A673 (cell line): ENCODE measurements around the gene ZNF599. TPM values are rescaled to one million over a fixed set of nuclear protein-coding genes. Genes with fewer than 3 reads are reported as not detected.

Experiments
- BruUV-seq: library from RNA; stranded (reverse); fragments of 400-500 nt; replicated peaks from 2 replicates; lab custom pipeline; 2021; lab: Mats Ljungman, UMichigan
- CTCF ChIA-PET: fragments of 300-600 bp; sonication (Branson Sonifier 250); formaldehyde crosslinking; loops from one replicate; lab custom pipeline; 2022; ENCODE audit warnings: antibody characterized with exemption; lab: Charles Lee
- POLR2A ChIA-PET: fragments of 300-600 bp; sonication (Branson Sonifier 250); formaldehyde crosslinking; loops from one replicate; lab custom pipeline; 2022; ENCODE audit warnings: antibody characterized with exemption; ENCODE audit not compliant: low non-redundant PET; lab: Charles Lee
- DNase-seq: peaks from one replicate; pipeline ENCODE4 v3.0.0-alpha.2; 2015; ENCODE audit warnings: low spot score
- H3K27ac ChIP-seq: fragments of 200-600 bp; sonication (generic); 2 replicates; pipeline ENCODE4 v1.5.1; 2016; ENCODE audit warnings: mixed run types, low read depth, mild to moderate bottlenecking, mixed read lengths, antibody characterized with exemption, low read length; ENCODE audit not compliant: poor library complexity, severe bottlenecking
- H3K27me3 ChIP-seq: fragments of 200-600 bp; sonication (generic); replicated peaks from 2 replicates; pipeline ENCODE4 v1.6.1; 2017; ENCODE audit warnings: mixed run types, low read depth, mild to moderate bottlenecking, mixed read lengths, antibody characterized with exemption, low read length; ENCODE audit not compliant: insufficient read depth, poor library complexity
- H3K36me3 ChIP-seq: fragments of 200-600 bp; sonication (generic); 2 replicates; pipeline ENCODE4 v1.6.1; 2016; ENCODE audit warnings: mixed run types, mild to moderate bottlenecking, mixed read lengths, antibody characterized with exemption, low read length; ENCODE audit not compliant: insufficient read depth, poor library complexity, severe bottlenecking
- H3K4me1 ChIP-seq: fragments of 200-600 bp; sonication (generic); 2 replicates; pipeline ENCODE4 v1.6.1; 2017; ENCODE audit warnings: mixed run types, mild to moderate bottlenecking, mixed read lengths, antibody characterized with exemption, low read length; ENCODE audit not compliant: insufficient read depth, poor library complexity, severe bottlenecking
- H3K4me3 ChIP-seq: fragments of 200-600 bp; sonication (generic); 2 replicates; pipeline ENCODE4 v1.5.1; 2016; ENCODE audit warnings: low read depth, mixed run types, mild to moderate bottlenecking, mixed read lengths, low read length; ENCODE audit not compliant: poor library complexity, severe bottlenecking
- H3K9me3 ChIP-seq: fragments of 200-600 bp; sonication (generic); 2 replicates; pipeline ENCODE4 v1.6.1; 2016; ENCODE audit warnings: mixed run types, low read depth, mild to moderate bottlenecking, mixed read lengths, antibody characterized with exemption, low read length; ENCODE audit not compliant: poor library complexity, severe bottlenecking
- CTCF ChIP-seq: fragments of 300-800, 200-600 bp; sonication (generic); conservative IDR thresholded peaks from 2 replicates; pipeline ENCODE4 v1.5.1; 2017; ENCODE audit warnings: low read depth, mild to moderate bottlenecking, antibody characterized with exemption, low read length, moderate library complexity, mixed read lengths
- EZH2 ChIP-seq: fragments of 200-600 bp; sonication (generic); IDR thresholded peaks from 2 replicates; pipeline ENCODE4 v1.6.1; 2017; ENCODE audit warnings: borderline replicate concordance, low read depth, mild to moderate bottlenecking, mixed read lengths, antibody characterized with exemption, low read length; ENCODE audit not compliant: poor library complexity, severe bottlenecking
- intact Hi-C: fragments of 100-400 bp; cut with micrococcal nuclease; formaldehyde crosslinking; loops from one replicate; pipeline ENCODE4 v1.10.0; 2022; ENCODE audit not compliant: unreplicated experiment
- total RNA-seq: library from RNA; stranded (reverse); gene quantifications from 2 replicates; pipeline ENCODE4 v1.2.3, GENCODE V29; 2021

ZNF599 gene
- total RNA-seq, 1 experiment from 2014 or later, result 6.0 TPM

DNA sequence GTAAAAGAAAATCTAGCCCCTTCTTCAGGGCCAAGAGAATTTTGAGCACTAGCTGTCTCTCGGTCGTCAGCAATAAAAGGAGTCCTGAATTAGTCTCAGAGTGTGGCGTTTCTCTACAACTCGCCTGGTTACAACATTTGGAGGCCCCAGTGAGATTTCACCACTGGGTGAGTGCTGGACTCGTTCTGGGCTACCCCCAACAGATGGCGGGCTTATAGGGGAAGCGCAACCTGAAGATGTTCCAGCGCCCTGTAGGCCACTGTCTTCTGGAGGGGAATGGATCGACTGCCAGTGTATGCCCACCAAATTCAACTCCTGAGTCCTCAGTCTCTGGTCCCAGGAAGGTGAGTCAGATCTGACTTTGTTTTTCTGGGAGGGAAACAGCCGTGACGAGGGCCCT lies 50.7 kb downstream of the ZNF599 start:
- Histone ChIP-seq H3K4me3 (no peak overlapping the region), H3K27ac (no peak overlapping the region), H3K36me3 (no peaks in the 10 kb centered on the region), H3K27me3 (peaks cover 10% of the 10 kb centered on the region), H3K9me3 (no peaks in the 10 kb centered on the region), H3K4me1 (no peaks in the 10 kb centered on the region)
- DNase-seq, result no peak
- BruUV-seq, result no TSS peak
- intact Hi-C loops, result no loop called here
- no peak for TF ChIP-seq CTCF
- no peak for TF ChIP-seq EZH2
- ChIA-PET POLR2A (no interaction called here), CTCF (no interaction called here)

GRCh38 chr19:34715357-34715756 lies 57.7 kb downstream of the ZNF599 start:
- CTCF ChIA-PET, result no interaction called here
- H3K9me3 ChIP-seq, result peaks cover 21% of the 10 kb centered on the region
- no peak overlapping the region for H3K4me3 ChIP-seq
- POLR2A ChIA-PET, result no interaction called here
- TF ChIP-seq CTCF (no peak), EZH2 (no peak)
- H3K4me1 ChIP-seq, result no peaks in the 10 kb centered on the region
- intact Hi-C loops, result loop anchor here (10.0 kb wide), 1 partner anchor 941 kb away; no protein-coding TSS in a partner anchor
- H3K27ac ChIP-seq, result no peak overlapping the region
- H3K27me3 ChIP-seq, result no peaks in the 10 kb centered on the region
- DNase-seq, result no peak
- no TSS peak for BruUV-seq
- no peaks in the 10 kb centered on the region for H3K36me3 ChIP-seq

GRCh38 chr19:34713262-34713637 lies 59.8 kb downstream of the ZNF599 start:
- H3K27ac ChIP-seq, result no peak overlapping the region
- H3K4me1 ChIP-seq, result no peaks in the 10 kb centered on the region
- TF ChIP-seq CTCF, result no peak
- no peak for TF ChIP-seq EZH2
- BruUV-seq, result no TSS peak
- H3K27me3 ChIP-seq, result no peaks in the 10 kb centered on the region
- POLR2A ChIA-PET, result no interaction called here
- CTCF ChIA-PET, result no interaction called here
- peaks cover 21% of the 10 kb centered on the region for H3K9me3 ChIP-seq
- no peaks in the 10 kb centered on the region for H3K36me3 ChIP-seq
- intact Hi-C loops, result loop anchor here (10.0 kb wide), 1 partner anchor 938 kb away; no protein-coding TSS in a partner anchor
- DNase-seq, result no peak
- H3K4me3 ChIP-seq, result no peak overlapping the region
